PC-3 (cell line): ENCODE results near the gene AMZ2. TPM values are rescaled to one million over a fixed set of nuclear protein-coding genes. Genes with fewer than 3 reads are reported as not detected.
"Not testable (repeated sequence)": the region's sequence is repeated elsewhere in the genome, so short reads cannot be mapped to it uniquely, and the experiment has no call there.

Source experiments
- ATAC-seq: fragments of 200-7000 bp; cut with Tn5 transposase; 2 replicates; pipeline ENCODE4 v1.9.1; 2020; ENCODE audit warnings: mild to moderate bottlenecking, moderate library complexity
- BruUV-seq: library from RNA; stranded (reverse); fragments of 400-500 nt; replicated peaks from 2 replicates; lab custom pipeline; 2021; lab: Mats Ljungman, UMichigan
- CTCF ChIA-PET: fragments of 300-600 bp; sonication (Branson Sonifier 250); formaldehyde crosslinking; loops from one replicate; lab custom pipeline; 2022; ENCODE audit warnings: antibody characterized with exemption; lab: Charles Lee
- POLR2A ChIA-PET: fragments of 300-600 bp; sonication (Branson Sonifier 250); formaldehyde crosslinking; loops from one replicate; lab custom pipeline; 2022; ENCODE audit warnings: antibody characterized with exemption; ENCODE audit not compliant: unreplicated experiment; lab: Charles Lee
- DNase-seq: peaks from one replicate; pipeline ENCODE4 v3.0.0-alpha.2; 2015
- H2AFZ ChIP-seq: fragments of 300-600 bp; sonication (generic); 2 replicates; pipeline ENCODE4 v1.6.0; 2016; ENCODE audit warnings: antibody characterized with exemption, low read length
- H3F3A ChIP-seq: fragments of 300-600 bp; sonication (generic); one replicate; pipeline ENCODE4 v1.6.0; 2017; ENCODE audit warnings: antibody characterized with exemption, low read length, control low read depth, mild to moderate bottlenecking; ENCODE audit not compliant: unreplicated experiment
- H3K27ac ChIP-seq: fragments of 300-600 bp; sonication (generic); 2 replicates; pipeline ENCODE4 v1.5.1; 2016; ENCODE audit warnings: mild to moderate bottlenecking, low read length
- H3K27me3 ChIP-seq: fragments of 300-600 bp; sonication (generic); 2 replicates; pipeline ENCODE4 v1.6.1; 2016; ENCODE audit warnings: low read length, mixed read lengths
- H3K36me3 ChIP-seq: fragments of 300-600 bp; sonication (generic); 2 replicates; pipeline ENCODE4 v1.6.1; 2016; ENCODE audit warnings: low read depth, mixed run types, low read length, mixed read lengths
- H3K4me1 ChIP-seq: fragments of 300-600 bp; sonication (generic); 2 replicates; pipeline ENCODE4 v1.5.1; 2016; ENCODE audit warnings: low read length; ENCODE audit not compliant: insufficient read depth
- H3K4me2 ChIP-seq: fragments of 300-600 bp; sonication (generic); 2 replicates; pipeline ENCODE4 v1.6.0; 2016; ENCODE audit warnings: low read length
- H3K4me3 ChIP-seq: fragments of 300-600 bp; sonication (generic); 2 replicates; pipeline ENCODE4 v1.5.1; 2016; ENCODE audit warnings: mild to moderate bottlenecking, low read length, mixed read lengths
- H3K79me2 ChIP-seq: fragments of 300-600 bp; sonication (generic); 2 replicates; pipeline ENCODE4 v1.6.1; 2017; ENCODE audit warnings: low read length, mixed read lengths
- H3K9ac ChIP-seq: fragments of 300-600 bp; sonication (generic); 2 replicates; pipeline ENCODE4 v1.6.0; 2016; ENCODE audit warnings: mild to moderate bottlenecking, low read length
- H3K9me2 ChIP-seq: fragments of 300-600 bp; sonication (generic); replicated peaks from 2 replicates; pipeline ENCODE4 v1.6.1; 2016; ENCODE audit warnings: mixed run types, low read length, mixed read lengths
- H3K9me3 ChIP-seq: fragments of 300-600 bp; sonication (generic); 2 replicates; pipeline ENCODE4 v1.6.1; 2016; ENCODE audit warnings: low read length, mixed read lengths
- H4K20me1 ChIP-seq: fragments of 300-600 bp; sonication (generic); 2 replicates; pipeline ENCODE4 v1.6.1; 2016; ENCODE audit warnings: low read length, mixed read lengths
- EZH2 ChIP-seq: fragments of 300-600 bp; sonication (generic); IDR thresholded peaks from one replicate; pipeline ENCODE4 v1.6.1; 2017; ENCODE audit warnings: antibody characterized with exemption, mild to moderate bottlenecking, low read length; ENCODE audit not compliant: unreplicated experiment
- EZH2phosphoT487 ChIP-seq: fragments of 300-600 bp; sonication (generic); IDR thresholded peaks from 2 replicates; pipeline ENCODE4 v1.6.1; 2018; ENCODE audit warnings: mild to moderate bottlenecking, antibody characterized with exemption, low read length, borderline replicate concordance
- intact Hi-C: fragments of 100-400 bp; cut with micrococcal nuclease; formaldehyde crosslinking; loops from 2 replicates; pipeline ENCODE4 v1.9.0; 2023
- total RNA-seq: library from RNA; depleted of rRNA; stranded (reverse); fragments of >200 nt; gene quantifications from 2 replicates; pipeline ENCODE4 v1.2.3, GENCODE V29; 2014
- TF ChIP-seq, protein P1 (sequence below): fragments of 300-600 bp; sonication (generic); conservative IDR thresholded peaks from 2 replicates; pipeline ENCODE4 v1.5.1; 2017; ENCODE audit warnings: antibody characterized with exemption, low read depth, mild to moderate bottlenecking, low read length

The AMZ2 gene
- total RNA-seq, 1 experiment from 2014 or later = 88.5 TPM

DNA sequence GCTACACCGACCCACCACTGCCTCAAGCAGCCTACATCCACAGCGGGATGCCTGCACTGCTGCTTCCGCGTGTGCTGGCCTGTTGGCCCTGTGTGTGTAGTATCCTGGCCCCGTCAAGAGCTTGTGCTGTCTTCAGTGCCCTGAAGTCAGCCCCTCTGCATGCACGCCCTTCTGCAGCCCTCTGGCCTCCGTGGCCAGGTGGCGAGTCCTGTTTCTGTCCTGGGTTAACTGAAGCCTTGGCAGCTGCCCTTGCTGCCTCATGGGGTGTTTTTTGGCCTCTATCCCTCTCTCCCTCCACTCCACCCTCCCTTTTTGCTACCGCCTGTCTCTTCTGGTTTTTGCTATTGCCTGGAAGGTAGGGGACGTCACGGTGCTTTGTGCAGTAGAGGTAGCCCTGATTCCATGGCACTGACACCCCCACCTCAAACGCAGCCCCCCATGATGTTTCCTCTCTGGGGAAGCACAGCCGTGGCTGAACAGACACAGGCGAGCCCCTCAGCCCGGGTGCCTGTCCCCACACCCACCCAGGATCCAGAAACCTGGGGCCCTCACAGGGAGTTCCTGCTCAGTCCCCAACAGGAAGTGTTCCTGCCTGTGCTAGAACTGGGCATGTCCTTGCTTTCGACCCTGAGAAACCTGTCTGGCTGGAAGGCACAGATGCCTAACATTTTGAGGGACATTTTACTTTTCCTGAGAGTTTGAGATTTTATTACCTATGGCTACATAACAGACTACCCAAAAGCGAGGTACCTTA lies 18.8 kb upstream of the AMZ2 start:
- CTCF ChIA-PET = no interaction called here
- TF ChIP-seq, protein P1, sequence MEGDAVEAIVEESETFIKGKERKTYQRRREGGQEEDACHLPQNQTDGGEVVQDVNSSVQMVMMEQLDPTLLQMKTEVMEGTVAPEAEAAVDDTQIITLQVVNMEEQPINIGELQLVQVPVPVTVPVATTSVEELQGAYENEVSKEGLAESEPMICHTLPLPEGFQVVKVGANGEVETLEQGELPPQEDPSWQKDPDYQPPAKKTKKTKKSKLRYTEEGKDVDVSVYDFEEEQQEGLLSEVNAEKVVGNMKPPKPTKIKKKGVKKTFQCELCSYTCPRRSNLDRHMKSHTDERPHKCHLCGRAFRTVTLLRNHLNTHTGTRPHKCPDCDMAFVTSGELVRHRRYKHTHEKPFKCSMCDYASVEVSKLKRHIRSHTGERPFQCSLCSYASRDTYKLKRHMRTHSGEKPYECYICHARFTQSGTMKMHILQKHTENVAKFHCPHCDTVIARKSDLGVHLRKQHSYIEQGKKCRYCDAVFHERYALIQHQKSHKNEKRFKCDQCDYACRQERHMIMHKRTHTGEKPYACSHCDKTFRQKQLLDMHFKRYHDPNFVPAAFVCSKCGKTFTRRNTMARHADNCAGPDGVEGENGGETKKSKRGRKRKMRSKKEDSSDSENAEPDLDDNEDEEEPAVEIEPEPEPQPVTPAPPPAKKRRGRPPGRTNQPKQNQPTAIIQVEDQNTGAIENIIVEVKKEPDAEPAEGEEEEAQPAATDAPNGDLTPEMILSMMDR = no peak
- TF ChIP-seq EZH2 (no peak), EZH2phosphoT487 (no peak)
- BruUV-seq = no TSS peak

DNA sequence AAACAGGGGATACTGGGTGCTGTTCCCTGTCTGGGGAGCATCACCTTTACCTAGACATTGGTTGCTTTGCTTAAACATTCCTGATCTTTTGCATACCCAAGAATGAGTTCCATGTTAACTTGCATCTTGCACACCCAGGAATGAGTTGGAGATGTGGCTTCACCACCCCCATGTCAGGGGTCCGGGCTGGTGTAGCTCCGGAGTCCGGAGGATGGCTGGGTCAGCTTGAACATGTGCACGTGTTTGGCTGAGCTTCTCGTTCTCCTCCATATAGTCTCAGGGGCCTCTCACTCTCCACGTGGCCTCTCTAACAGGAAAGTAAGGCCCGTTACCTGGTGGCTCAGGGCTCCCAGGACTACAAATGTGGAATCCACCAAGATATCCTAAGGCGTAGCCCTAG lies 18.2 kb upstream of the AMZ2 start:
- H3K27me3 ChIP-seq = no peaks in the 10 kb centered on the region
- H3K4me3 ChIP-seq = no peak overlapping the region
- peaks cover 18% of the 10 kb centered on the region for H3K4me1 ChIP-seq
- ChIA-PET CTCF (no interaction called here), POLR2A (no interaction called here)
- no TSS peak for BruUV-seq
- H3K9me2 ChIP-seq = no peaks in the 10 kb centered on the region
- DNase-seq (no peak), ATAC-seq (no peak)
- no peaks in the 10 kb centered on the region for H3F3A ChIP-seq
- H3K27ac ChIP-seq = no peak overlapping the region
- no peak overlapping the region for H3K9ac ChIP-seq
- H3K36me3 ChIP-seq = no peaks in the 10 kb centered on the region
- H2AFZ ChIP-seq = no peak overlapping the region
- no peak overlapping the region for H3K4me2 ChIP-seq
- no peaks in the 10 kb centered on the region for H3K9me3 ChIP-seq
- H4K20me1 ChIP-seq = no peaks in the 10 kb centered on the region
- intact Hi-C loops = no loop called here
- TF ChIP-seq EZH2phosphoT487 = no peak
- TF ChIP-seq EZH2 = no peak
- TF ChIP-seq, protein P1 = no peak
- no peaks in the 10 kb centered on the region for H3K79me2 ChIP-seq

More for the DNA sequence above, 18.8 kb upstream of the AMZ2 start:
- Histone ChIP-seq H3K27ac (no peak overlapping the region), H3K27me3 (no peaks in the 10 kb centered on the region), H3K4me1 (peaks cover 15% of the 10 kb centered on the region), H3K4me3 (no peak overlapping the region), H3K9ac (no peak overlapping the region), H4K20me1 (no peaks in the 10 kb centered on the region), H3K9me3 (no peaks in the 10 kb centered on the region), H3F3A (no peaks in the 10 kb centered on the region), H3K36me3 (no peaks in the 10 kb centered on the region), H2AFZ (no peak overlapping the region), H3K9me2 (no peaks in the 10 kb centered on the region), H3K79me2 (no peaks in the 10 kb centered on the region), H3K4me2 (no peak overlapping the region)
- ATAC-seq (no peak), DNase-seq (no peak)
- intact Hi-C loops = no loop called here
- POLR2A ChIA-PET = no interaction called here

DNA sequence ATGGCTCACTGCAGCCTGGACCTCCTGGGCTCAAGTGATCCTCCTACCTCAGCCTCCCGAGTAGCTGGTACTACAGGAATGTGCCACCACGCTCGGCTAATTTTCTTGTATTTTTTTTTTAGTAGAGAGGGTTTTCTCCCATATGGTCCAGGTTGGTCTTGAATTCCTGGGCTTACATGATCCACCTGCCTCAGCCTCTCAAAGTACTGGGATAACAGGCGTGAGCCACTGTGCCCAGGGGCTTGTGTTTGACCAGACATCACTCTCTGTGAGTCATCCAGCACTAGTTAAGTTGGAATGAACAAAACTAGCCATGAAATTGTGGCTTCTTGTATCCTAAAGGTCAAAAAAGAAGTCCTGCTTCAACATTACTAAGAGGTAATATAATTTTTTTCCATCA lies 16.7 kb upstream of the AMZ2 start:
- H3K4me2 ChIP-seq, H3K9me2 ChIP-seq, H3K79me2 ChIP-seq, H3K27ac ChIP-seq, H2AFZ ChIP-seq, H3K27me3 ChIP-seq, ATAC-seq, CTCF ChIA-PET, BruUV-seq, H3K36me3 ChIP-seq, H4K20me1 ChIP-seq, intact Hi-C loops, POLR2A ChIA-PET, H3K9me3 ChIP-seq, H3K4me3 ChIP-seq, H3F3A ChIP-seq, H3K9ac ChIP-seq: not testable (repeated sequence)
- H3K4me1 ChIP-seq = peaks cover 28% of the 10 kb centered on the region
- peak; percentile 53 for DNase-seq
